ENCODE data around the gene ZHX3. TPM values are rescaled to one million over a fixed set of nuclear protein-coding genes. Genes with fewer than 3 reads are reported as not detected.

The ZHX3 gene
- polyA plus RNA-seq, 1 donor: 14.0 TPM

- Histone ChIP-seq H3K4me1 (ENCODE audit: control insufficient read depth, insufficient read depth, low read length) (no peaks in the 10 kb centered on the region), H3K9me3 (ENCODE audit: control insufficient read depth, low read depth, low read length) (no peaks in the 10 kb centered on the region), H3K4me3 (ENCODE audit: low read length) (no peak overlapping the region), H3K36me3 (ENCODE audit: control insufficient read depth, insufficient read depth, low read length) (peaks cover 17% of the 10 kb centered on the region), H3K27me3 (ENCODE audit: control insufficient read depth, insufficient read depth, low read length) (no peaks in the 10 kb centered on the region), H3K27ac (ENCODE audit: low read length) (no peak overlapping the region)
- no peak for DNase-seq
- WGBS (ENCODE audit: insufficient coverage, low lambda C conversion rate): 94% methylated on average over 6 of the region's 11 CpGs
Measured at GRCh38 chr20:41205313-41205712, 112.2 kb downstream of the ZHX3 start.

GRCh38 chr20:41204304-41205265 is 112.9 kb downstream of the ZHX3 start:
- no peak overlapping the region for H3K4me3 ChIP-seq (ENCODE audit: low read length)
- H3K9me3 ChIP-seq (ENCODE audit: control insufficient read depth, low read depth, low read length): no peaks in the 10 kb centered on the region
- peaks cover 20% of the 10 kb centered on the region for H3K36me3 ChIP-seq (ENCODE audit: control insufficient read depth, insufficient read depth, low read length)
- H3K27ac ChIP-seq (ENCODE audit: low read length): no peak overlapping the region
- H3K4me1 ChIP-seq (ENCODE audit: control insufficient read depth, insufficient read depth, low read length): no peaks in the 10 kb centered on the region
- no peak for DNase-seq
- no peaks in the 10 kb centered on the region for H3K27me3 ChIP-seq (ENCODE audit: control insufficient read depth, insufficient read depth, low read length)
- 100% methylated on average over 1 of the region's 8 CpGs for WGBS (ENCODE audit: insufficient coverage, low lambda C conversion rate)

GRCh38 chr20:41203660-41204059 is 113.9 kb downstream of the ZHX3 start:
- peaks cover 20% of the 10 kb centered on the region for H3K36me3 ChIP-seq (ENCODE audit: control insufficient read depth, insufficient read depth, low read length)
- no peaks in the 10 kb centered on the region for H3K4me1 ChIP-seq (ENCODE audit: control insufficient read depth, insufficient read depth, low read length)
- peaks cover 8% of the 10 kb centered on the region for H3K9me3 ChIP-seq (ENCODE audit: control insufficient read depth, low read depth, low read length)
- H3K27ac ChIP-seq (ENCODE audit: low read length): no peak overlapping the region
- DNase-seq: no peak
- no CpG with 5 or more reads among the region's 9 CpGs for WGBS (ENCODE audit: insufficient coverage, low lambda C conversion rate)
- H3K27me3 ChIP-seq (ENCODE audit: control insufficient read depth, insufficient read depth, low read length): no peaks in the 10 kb centered on the region
- no peak overlapping the region for H3K4me3 ChIP-seq (ENCODE audit: low read length)

GRCh38 chr20:41202426-41202825 is 115.1 kb downstream of the ZHX3 start:
- no peak overlapping the region for H3K27ac ChIP-seq (ENCODE audit: low read length)
- no CpG with 5 or more reads among the region's 10 CpGs for WGBS (ENCODE audit: insufficient coverage, low lambda C conversion rate)
- peaks cover 17% of the 10 kb centered on the region for H3K9me3 ChIP-seq (ENCODE audit: control insufficient read depth, low read depth, low read length)
- no peaks in the 10 kb centered on the region for H3K4me1 ChIP-seq (ENCODE audit: control insufficient read depth, insufficient read depth, low read length)
- no peaks in the 10 kb centered on the region for H3K27me3 ChIP-seq (ENCODE audit: control insufficient read depth, insufficient read depth, low read length)
- H3K36me3 ChIP-seq (ENCODE audit: control insufficient read depth, insufficient read depth, low read length): peaks cover 20% of the 10 kb centered on the region
- H3K4me3 ChIP-seq (ENCODE audit: low read length): no peak overlapping the region
- DNase-seq: no peak

- Histone ChIP-seq H3K9me3 (ENCODE audit: control insufficient read depth, low read depth, low read length) (peaks cover 17% of the 10 kb centered on the region), H3K4me3 (ENCODE audit: low read length) (no peak overlapping the region), H3K27ac (ENCODE audit: low read length) (no peak overlapping the region), H3K27me3 (ENCODE audit: control insufficient read depth, insufficient read depth, low read length) (no peaks in the 10 kb centered on the region), H3K36me3 (ENCODE audit: control insufficient read depth, insufficient read depth, low read length) (peaks cover 20% of the 10 kb centered on the region), H3K4me1 (ENCODE audit: control insufficient read depth, insufficient read depth, low read length) (no peaks in the 10 kb centered on the region)
- WGBS (ENCODE audit: insufficient coverage, low lambda C conversion rate): no CpG with 5 or more reads among the region's 8 CpGs
- no peak for DNase-seq
Measured at GRCh38 chr20:41201760-41202159, 115.8 kb downstream of the ZHX3 start.

GRCh38 chr20:41200446-41201202 is 116.9 kb downstream of the ZHX3 start:
- Histone ChIP-seq H3K9me3 (ENCODE audit: control insufficient read depth, low read depth, low read length) (peaks cover 17% of the 10 kb centered on the region), H3K27ac (ENCODE audit: low read length) (no peak overlapping the region), H3K4me3 (ENCODE audit: low read length) (no peak overlapping the region), H3K27me3 (ENCODE audit: control insufficient read depth, insufficient read depth, low read length) (no peaks in the 10 kb centered on the region), H3K36me3 (ENCODE audit: control insufficient read depth, insufficient read depth, low read length) (peaks cover 20% of the 10 kb centered on the region), H3K4me1 (ENCODE audit: control insufficient read depth, insufficient read depth, low read length) (no peaks in the 10 kb centered on the region)
- WGBS (ENCODE audit: insufficient coverage, low lambda C conversion rate): no CpG with 5 or more reads among the region's 3 CpGs
- no peak for DNase-seq

GRCh38 chr20:41198443-41198842 is 119.1 kb downstream of the ZHX3 start:
- no peaks in the 10 kb centered on the region for H3K4me1 ChIP-seq (ENCODE audit: control insufficient read depth, insufficient read depth, low read length)
- DNase-seq: no peak
- peaks cover 10% of the 10 kb centered on the region for H3K36me3 ChIP-seq (ENCODE audit: control insufficient read depth, insufficient read depth, low read length)
- no peaks in the 10 kb centered on the region for H3K27me3 ChIP-seq (ENCODE audit: control insufficient read depth, insufficient read depth, low read length)
- no peak overlapping the region for H3K4me3 ChIP-seq (ENCODE audit: low read length)
- H3K9me3 ChIP-seq (ENCODE audit: control insufficient read depth, low read depth, low read length): peaks cover 19% of the 10 kb centered on the region
- 97% methylated on average over 3 of the region's 4 CpGs for WGBS (ENCODE audit: insufficient coverage, low lambda C conversion rate)
- H3K27ac ChIP-seq (ENCODE audit: low read length): no peak overlapping the region

- Histone ChIP-seq H3K36me3 (ENCODE audit: control insufficient read depth, insufficient read depth, low read length) (peaks cover 5% of the 10 kb centered on the region), H3K27ac (ENCODE audit: low read length) (no peak overlapping the region), H3K27me3 (ENCODE audit: control insufficient read depth, insufficient read depth, low read length) (no peaks in the 10 kb centered on the region), H3K4me1 (ENCODE audit: control insufficient read depth, insufficient read depth, low read length) (no peaks in the 10 kb centered on the region), H3K4me3 (ENCODE audit: low read length) (no peak overlapping the region), H3K9me3 (ENCODE audit: control insufficient read depth, low read depth, low read length) (peaks cover 36% of the 10 kb centered on the region)
- DNase-seq: no peak
- WGBS (ENCODE audit: insufficient coverage, low lambda C conversion rate): no CpG with 5 or more reads among the region's 1 CpG
Measured at GRCh38 chr20:41196653-41197225, 120.8 kb downstream of the ZHX3 start.

- H3K4me3 ChIP-seq (ENCODE audit: low read length): no peak overlapping the region
- DNase-seq: no peak
- WGBS (ENCODE audit: insufficient coverage, low lambda C conversion rate): no CpG with 5 or more reads among the region's 3 CpGs
- H3K9me3 ChIP-seq (ENCODE audit: control insufficient read depth, low read depth, low read length): peaks cover 19% of the 10 kb centered on the region
- H3K27me3 ChIP-seq (ENCODE audit: control insufficient read depth, insufficient read depth, low read length): no peaks in the 10 kb centered on the region
- no peaks in the 10 kb centered on the region for H3K4me1 ChIP-seq (ENCODE audit: control insufficient read depth, insufficient read depth, low read length)
- H3K36me3 ChIP-seq (ENCODE audit: control insufficient read depth, insufficient read depth, low read length): no peaks in the 10 kb centered on the region
- H3K27ac ChIP-seq (ENCODE audit: low read length): no peak overlapping the region
Measured at GRCh38 chr20:41192575-41192974, 125.0 kb downstream of the ZHX3 start.

Measured in large intestine (tissue), 3 donors.